ENCODE data around the gene TNNT3. TPM values are rescaled to one million over a fixed set of nuclear protein-coding genes. Genes with fewer than 3 reads are reported as not detected.

TNNT3 gene
- total RNA-seq, 1 experiment from 2014 or later = not detected

GRCh38 chr11:1878137-1879031, 41.1 kb upstream of the TNNT3 start:
- Mint-ChIP-seq H3K27me3 (ENCODE audit: insufficient read depth, unreplicated experiment) (no peaks in the 10 kb centered on the region), H3K36me3 (ENCODE audit: insufficient read depth, unreplicated experiment) (no peaks in the 10 kb centered on the region), H3K9me3 (ENCODE audit: unreplicated experiment) (no peaks in the 10 kb centered on the region), H3K4me3 (ENCODE audit: unreplicated experiment) (no peak overlapping the region), H3K27ac (ENCODE audit: low read depth, unreplicated experiment) (peak overlapping the region; percentile 19), H3K4me1 (ENCODE audit: insufficient read depth, unreplicated experiment) (peaks cover 24% of the 10 kb centered on the region)
- POLR2A ChIA-PET = no interaction called here
- no peak for TF ChIP-seq CTCF (IDR thresholded peaks at IDR 0.05; ENCODE audit: unreplicated experiment)
- no peak for DNase-seq (ENCODE audit: unreplicated experiment)
- BruUV-seq (replicated peaks) = no TSS peak
- CTCF ChIA-PET = interaction anchor here (0.6 to 3.6 kb wide), 6 partner anchors 30 to 273 kb away, joined by 3 to 18 read pairs (median 4); no protein-coding TSS in a partner anchor
- intact Hi-C loops (cut with micrococcal nuclease) = loop anchor here (5.0 kb wide), 1 partner anchor 41 kb away; the partner anchor contains the start of gene TNNI2

- TF ChIP-seq CTCF (IDR thresholded peaks at IDR 0.05; ENCODE audit: unreplicated experiment) = no peak
- H3K27ac Mint-ChIP-seq (ENCODE audit: low read depth, unreplicated experiment) = peak overlapping the region; percentile 19
- H3K4me3 Mint-ChIP-seq (ENCODE audit: unreplicated experiment) = no peak overlapping the region
- BruUV-seq (replicated peaks) = no TSS peak
- intact Hi-C loops (cut with micrococcal nuclease) = loop anchor here (5.0 kb wide), 1 partner anchor 42 kb away; the partner anchor contains the start of gene TNNI2
- peaks cover 20% of the 10 kb centered on the region for H3K4me1 Mint-ChIP-seq (ENCODE audit: insufficient read depth, unreplicated experiment)
- H3K27me3 Mint-ChIP-seq (ENCODE audit: insufficient read depth, unreplicated experiment) = no peaks in the 10 kb centered on the region
- POLR2A ChIA-PET = no interaction called here
- no peak for DNase-seq (ENCODE audit: unreplicated experiment)
- no peaks in the 10 kb centered on the region for H3K9me3 Mint-ChIP-seq (ENCODE audit: unreplicated experiment)
- H3K36me3 Mint-ChIP-seq (ENCODE audit: insufficient read depth, unreplicated experiment) = no peaks in the 10 kb centered on the region
- CTCF ChIA-PET = interaction anchor here (0.7 to 1.8 kb wide), 2 partner anchors 119 to 272 kb away, joined by 3 to 10 read pairs; no protein-coding TSS in a partner anchor
Observed at GRCh38 chr11:1879342-1879940, 40.1 kb upstream of the TNNT3 start.

GRCh38 chr11:1879941-1880720, 39.4 kb upstream of the TNNT3 start:
- Mint-ChIP-seq H3K4me3 (ENCODE audit: unreplicated experiment) (no peak overlapping the region), H3K36me3 (ENCODE audit: insufficient read depth, unreplicated experiment) (no peaks in the 10 kb centered on the region), H3K9me3 (ENCODE audit: unreplicated experiment) (no peaks in the 10 kb centered on the region), H3K27ac (ENCODE audit: low read depth, unreplicated experiment) (no peak overlapping the region), H3K27me3 (ENCODE audit: insufficient read depth, unreplicated experiment) (no peaks in the 10 kb centered on the region), H3K4me1 (ENCODE audit: insufficient read depth, unreplicated experiment) (peaks cover 18% of the 10 kb centered on the region)
- TF ChIP-seq CTCF (IDR thresholded peaks at IDR 0.05; ENCODE audit: unreplicated experiment) = no peak
- no peak for DNase-seq (ENCODE audit: unreplicated experiment)
- intact Hi-C loops (cut with micrococcal nuclease) = loop anchor here (5.0 kb wide), 2 partner anchors 37 to 43 kb away; partner anchors contain the start of genes TNNI2 and TNNT3
- no TSS peak for BruUV-seq (replicated peaks)
- ChIA-PET POLR2A (no interaction called here), CTCF (interaction anchor here (0.6 to 4.4 kb wide), 3 partner anchors 68 to 271 kb away, joined by 3 to 43 read pairs (median 4); no protein-coding TSS in a partner anchor)

Measured in MCF 10A (cell line).